Uterus (tissue), 4 donors: ENCODE measurements around the gene C12orf75. TPM values are rescaled to one million over a fixed set of nuclear protein-coding genes. Genes with fewer than 3 reads are reported as not detected.

ENCODE experiments used
- DNase-seq, 2 donors: peaks; one replicate each; pipeline ENCODE4 v3.0.0-alpha.2; 2019 to 2020
- H3K27ac ChIP-seq, 2 donors: fragments of 200-600 bp; sonication (generic); 1 replicate in 1 of 2; 2 replicates in 1 of 2; pipeline ENCODE4 v1.5.1; 2016 to 2018
- H3K27me3 ChIP-seq, 2 donors: fragments of 200-600 bp; sonication (generic); one replicate each; pipeline ENCODE4 v1.5.1; 2018 to 2019; ENCODE audit warnings: control low read depth in 1 of 2
- H3K36me3 ChIP-seq, 2 donors: fragments of 200-600 bp; sonication (generic); one replicate each; pipeline ENCODE4 v1.5.1; 2019; ENCODE audit warnings: control low read depth in 1 of 2
- H3K4me1 ChIP-seq, 2 donors: fragments of 200-600 bp; sonication (generic); one replicate each; pipeline ENCODE4 v1.5.1; 2018 to 2019; ENCODE audit warnings: control low read depth in 1 of 2
- H3K4me3 ChIP-seq, 2 donors: fragments of 200-600 bp; sonication (generic); 1 replicate in 1 of 2; 2 replicates in 1 of 2; pipeline ENCODE4 v1.5.1; 2018 to 2019; ENCODE audit warnings: mild to moderate bottlenecking in 1 of 2
- H3K9me3 ChIP-seq, 2 donors: fragments of 200-600 bp; sonication (generic); one replicate each; pipeline ENCODE4 v1.5.1; 2019; ENCODE audit warnings: control low read depth in 1 of 2
- CTCF ChIP-seq, 4 experiments: fragments of 200-600 bp in 2 of 4; fragments of 450-650 bp in 2 of 4; sonication (generic) in 2 of 4; IDR thresholded peaks; one replicate each; pipeline ENCODE4 v1.5.1; 2016 to 2019; ENCODE audit warnings: antibody characterized with exemption in 4 of 4, mild to moderate bottlenecking in 2 of 4, moderate library complexity in 1 of 4
- POLR2A ChIP-seq, 2 donors: fragments of 450-650 bp; IDR thresholded peaks; one replicate each; pipeline ENCODE4 v1.6.1; 2016; ENCODE audit warnings: antibody characterized with exemption in 2 of 2, mild to moderate bottlenecking in 1 of 2, moderate library complexity in 1 of 2
- intact Hi-C: fragments of 100-400 bp; cut with DNase I; formaldehyde crosslinking; loops from one replicate; pipeline ENCODE4 v1.15.1; 2023; ENCODE audit warnings: low total_unique reads
- total RNA-seq, 4 donors: library from RNA; depleted of rRNA in 3 of 4; stranded (reverse); fragments of >200 nt in 3 of 4; gene quantifications; one replicate each; pipeline versions ENCODE4 v1.1.0 to v1.2.4, GENCODE V29; 2014 to 2023
- donor health status: DM: yes; HTN: yes; CAD: no.

Gene C12orf75
- total RNA-seq, 4 donors from 2014 or later = 19.6 to 57.1 (median 30.1) TPM

- intact Hi-C loops = no loop called here
- Histone ChIP-seq H3K27me3 (no peaks in the 10 kb centered on the region), H3K4me1 (no peaks in the 10 kb centered on the region), H3K9me3 (no peaks in the 10 kb centered on the region), H3K4me3 (no peak overlapping the region), H3K27ac (no peak overlapping the region), H3K36me3 (no peaks in the 10 kb centered on the region)
- TF ChIP-seq CTCF (IDR thresholded peaks at IDR 0.05) (no peak), POLR2A (IDR thresholded peaks at IDR 0.05) (no peak)
- no peak for DNase-seq
These were observed 34.7 kb downstream of the C12orf75 start for GRCh38 chr12:105365231-105365630.

- no peak for DNase-seq
- Histone ChIP-seq H3K9me3 (no peaks in the 10 kb centered on the region), H3K4me3 (no peak overlapping the region), H3K4me1 (no peaks in the 10 kb centered on the region), H3K27me3 (no peaks in the 10 kb centered on the region), H3K36me3 (no peaks in the 10 kb centered on the region), H3K27ac (no peak overlapping the region)
- intact Hi-C loops = no loop called here
- no peak for TF ChIP-seq POLR2A (IDR thresholded peaks at IDR 0.05)
- no peak for TF ChIP-seq CTCF (IDR thresholded peaks at IDR 0.05)
These were observed 37.7 kb downstream of the C12orf75 start for GRCh38 chr12:105368047-105368646.

DNA sequence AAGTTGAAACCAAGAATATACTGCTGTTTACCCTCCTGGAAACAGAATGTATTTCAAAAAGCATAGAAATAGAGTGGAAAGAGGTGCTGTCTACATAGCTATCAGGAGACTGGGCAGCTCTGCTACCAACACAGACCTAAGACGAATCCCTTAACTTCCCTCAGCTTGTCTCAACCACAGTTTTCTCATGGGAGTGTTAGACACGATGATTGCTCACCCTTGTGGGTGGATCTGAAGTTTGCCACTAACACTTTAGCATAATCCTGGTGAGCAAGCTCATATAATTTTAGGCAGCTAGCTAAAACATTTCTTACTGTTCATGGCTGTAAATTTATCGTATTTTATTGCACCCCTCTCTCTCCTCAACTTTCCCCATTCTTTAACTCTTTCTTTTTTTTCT lies 38.5 kb downstream of the C12orf75 start:
- Histone ChIP-seq H3K27ac (no peak overlapping the region), H3K9me3 (no peaks in the 10 kb centered on the region), H3K36me3 (no peaks in the 10 kb centered on the region), H3K27me3 (no peaks in the 10 kb centered on the region), H3K4me1 (no peaks in the 10 kb centered on the region), H3K4me3 (no peak overlapping the region)
- intact Hi-C loops = no loop called here
- no peak for DNase-seq
- TF ChIP-seq POLR2A (IDR thresholded peaks at IDR 0.05) (no peak), CTCF (IDR thresholded peaks at IDR 0.05) (no peak)

- no peak for TF ChIP-seq POLR2A (IDR thresholded peaks at IDR 0.05)
- no peak for TF ChIP-seq CTCF (IDR thresholded peaks at IDR 0.05)
- intact Hi-C loops = no loop called here
These were observed 43.8 kb downstream of the C12orf75 start for GRCh38 chr12:105374303-105374702.

GRCh38 chr12:105377077-105377476 lies 46.6 kb downstream of the C12orf75 start:
- intact Hi-C loops = no loop called here
- H3K4me3 ChIP-seq = no peak overlapping the region
- H3K27ac ChIP-seq = no peak overlapping the region
- TF ChIP-seq POLR2A (IDR thresholded peaks at IDR 0.05) (no peak), CTCF (IDR thresholded peaks at IDR 0.05) (no peak)
- DNase-seq = no peak
- H3K27me3 ChIP-seq = no peaks in the 10 kb centered on the region
- no peaks in the 10 kb centered on the region for H3K9me3 ChIP-seq
- H3K4me1 ChIP-seq = no peaks in the 10 kb centered on the region
- no peaks in the 10 kb centered on the region for H3K36me3 ChIP-seq

More at GRCh38 chr12:105374303-105374702, 43.8 kb downstream of the C12orf75 start:
- no peak overlapping the region for H3K27ac ChIP-seq
- no peaks in the 10 kb centered on the region for H3K36me3 ChIP-seq
- H3K4me1 ChIP-seq = no peaks in the 10 kb centered on the region
- H3K4me3 ChIP-seq = no peak overlapping the region
- DNase-seq = no peak
- no peaks in the 10 kb centered on the region for H3K27me3 ChIP-seq
- H3K9me3 ChIP-seq = no peaks in the 10 kb centered on the region
